Measurements from ENCODE around the gene DOCK9.
"Not testable (repeated sequence)": the region's sequence is repeated elsewhere in the genome, so short reads cannot be mapped to it uniquely, and the experiment has no call there.

- TF ChIP-seq CTCF (IDR thresholded peaks at IDR 0.05; ENCODE audit: insufficient read depth, low read depth, low read length); EZH2 (IDR thresholded peaks at IDR 0.05; ENCODE audit: insufficient read depth, low read length): not testable (repeated sequence)
These were observed 165.6 kb downstream of the DOCK9 start for GRCh38 chr13:98812186-98812790.
